Urothelium cell line (cell line): ENCODE data around the gene GRK1.

ENCODE experiments used
- DNase-seq: peaks from one replicate; pipeline ENCODE4 v3.0.0; 2011; ENCODE audit warnings: low spot score, mixed read lengths
- FAIRE-seq: peaks from 2 replicates; lab custom pipeline; 2011; peaks lifted over from hg19 to GRCh38; lab: Jason Lieb, UNC

GRK1 gene

DNA sequence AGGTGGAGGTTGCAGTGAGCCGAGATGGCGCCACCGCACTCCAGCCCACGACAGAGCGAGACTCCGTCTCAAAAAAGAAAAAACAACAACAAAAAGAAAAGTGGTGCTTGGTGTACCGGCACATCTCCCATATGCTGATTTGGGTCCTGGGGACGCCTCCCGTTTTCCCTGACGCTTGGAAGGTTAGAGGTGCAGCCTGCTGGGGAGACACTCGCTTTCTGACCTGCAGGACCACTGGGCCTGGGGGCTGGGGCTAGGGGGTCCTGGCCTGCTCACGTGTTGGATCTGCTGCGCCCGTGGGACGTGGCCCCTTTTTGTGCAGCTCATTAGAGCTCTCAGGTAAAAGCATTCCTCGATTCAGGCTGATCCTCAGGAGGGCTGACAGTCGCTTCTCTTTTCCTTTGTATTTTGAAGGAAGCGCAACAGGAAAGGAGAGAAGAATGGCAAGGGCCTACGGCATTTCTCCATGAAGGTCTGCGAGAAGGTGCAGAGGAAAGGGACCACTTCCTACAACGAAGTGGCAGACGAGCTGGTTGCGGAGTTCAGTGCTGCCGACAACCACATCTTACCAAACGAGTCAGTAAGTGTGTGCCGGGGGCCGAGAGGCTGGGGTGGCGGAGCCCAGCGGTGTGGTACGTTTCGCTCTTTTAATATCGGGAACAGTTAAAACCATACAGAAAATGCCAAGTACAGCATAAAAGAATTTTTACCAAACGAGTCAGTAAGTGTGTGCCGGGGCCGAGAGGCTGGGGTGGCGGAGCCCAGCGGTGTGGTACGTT lies 34.1 kb upstream of the GRK1 start:
- DNase-seq (no peak), FAIRE-seq (no peak)

DNA sequence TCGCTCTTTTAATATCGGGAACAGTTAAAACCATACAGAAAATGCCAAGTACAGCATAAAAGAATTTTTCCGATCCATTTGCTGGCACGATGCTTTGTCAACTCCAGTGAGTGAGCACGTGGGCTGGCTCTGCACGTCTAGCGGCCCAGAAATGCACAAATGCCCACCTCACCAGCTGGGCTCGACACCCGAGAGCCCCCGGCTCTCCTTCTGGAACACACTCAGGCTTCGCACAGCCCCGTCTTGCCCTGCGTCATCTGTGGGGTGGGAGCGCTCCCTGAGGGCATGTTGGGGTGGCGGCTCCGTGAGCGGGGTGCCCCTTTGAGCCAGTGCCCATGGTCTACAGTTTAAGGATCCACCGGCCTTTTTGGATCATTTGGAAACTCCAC lies 33.5 kb upstream of the GRK1 start:
- FAIRE-seq (no peak), DNase-seq (no peak)

DNA sequence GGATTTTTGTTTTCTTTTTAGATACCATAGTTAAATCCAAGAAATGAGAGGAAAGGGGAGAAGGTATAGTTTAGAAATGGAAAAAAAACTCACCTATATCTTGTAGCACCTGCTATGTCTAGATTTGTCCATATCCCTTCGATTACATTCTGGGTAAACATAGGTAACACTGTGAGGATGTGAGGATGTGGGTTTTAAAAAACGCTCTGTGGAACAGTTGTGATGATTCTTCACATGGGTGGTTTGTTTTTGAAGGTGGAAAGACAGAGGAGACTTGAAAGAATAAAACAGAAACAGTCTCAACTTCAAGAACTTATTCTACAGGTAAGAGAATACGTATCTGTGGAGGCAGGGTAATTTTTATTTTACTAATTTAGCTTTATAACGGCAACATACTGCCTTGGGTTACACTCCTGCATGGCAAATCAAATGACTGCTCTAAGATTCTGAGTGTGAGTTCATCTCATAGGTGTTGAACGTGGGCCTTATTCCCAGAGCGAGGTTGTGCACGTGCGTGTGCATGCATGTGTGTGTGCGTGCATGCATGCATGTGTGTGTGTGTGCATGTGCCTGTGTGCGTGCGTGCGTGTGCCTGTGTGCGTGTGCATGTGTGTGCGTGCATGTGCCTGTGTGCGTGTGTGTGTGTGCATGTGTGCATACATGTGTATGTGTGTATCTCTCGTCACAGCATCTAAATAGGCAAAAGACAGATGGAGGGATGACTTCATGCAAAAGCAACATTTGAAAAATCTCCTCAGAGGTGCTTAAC lies 32.6 kb upstream of the GRK1 start:
- FAIRE-seq (peak; percentile 88), DNase-seq (no peak)

DNA sequence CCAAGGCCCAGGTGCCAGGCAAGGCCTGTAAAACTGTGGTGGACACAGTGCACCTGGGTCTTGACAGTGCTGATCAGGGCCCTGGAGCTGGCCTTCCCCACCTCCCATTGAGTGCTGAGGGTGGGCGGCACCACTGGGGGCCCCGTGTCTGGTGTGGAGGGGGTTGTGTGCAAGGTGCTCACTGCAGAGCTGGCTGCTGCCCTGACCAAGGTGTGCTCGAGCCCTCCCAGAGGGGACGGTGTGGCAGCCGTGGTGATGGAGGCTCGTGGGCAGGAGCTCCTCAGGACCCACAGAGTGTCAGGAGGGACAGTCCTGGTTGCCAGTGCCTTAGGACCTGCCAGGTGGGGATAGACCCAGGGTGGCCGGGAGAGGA lies 32.0 kb upstream of the GRK1 start:
- DNase-seq (no peak), FAIRE-seq (no peak)

DNA sequence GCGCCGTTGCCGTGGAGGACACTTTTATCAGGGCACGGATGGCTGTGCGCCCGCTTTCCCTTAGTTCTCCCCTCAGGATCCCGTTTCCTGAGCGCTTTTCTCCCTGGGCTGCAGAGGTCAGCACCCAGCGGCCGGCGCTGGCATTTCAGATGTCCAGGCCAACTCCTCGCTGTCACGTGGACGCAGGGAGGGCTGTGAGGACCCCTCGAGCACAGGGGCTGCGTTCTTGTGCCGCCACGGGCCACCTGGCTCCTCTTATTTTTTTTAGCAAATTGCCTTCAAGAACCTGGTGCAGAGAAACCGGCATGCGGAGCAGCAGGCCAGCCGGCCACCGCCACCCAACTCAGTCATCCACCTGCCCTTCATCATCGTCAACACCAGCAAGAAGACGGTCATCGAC lies 31.3 kb upstream of the GRK1 start:
- FAIRE-seq (peak; percentile 42), DNase-seq (no peak)

DNA sequence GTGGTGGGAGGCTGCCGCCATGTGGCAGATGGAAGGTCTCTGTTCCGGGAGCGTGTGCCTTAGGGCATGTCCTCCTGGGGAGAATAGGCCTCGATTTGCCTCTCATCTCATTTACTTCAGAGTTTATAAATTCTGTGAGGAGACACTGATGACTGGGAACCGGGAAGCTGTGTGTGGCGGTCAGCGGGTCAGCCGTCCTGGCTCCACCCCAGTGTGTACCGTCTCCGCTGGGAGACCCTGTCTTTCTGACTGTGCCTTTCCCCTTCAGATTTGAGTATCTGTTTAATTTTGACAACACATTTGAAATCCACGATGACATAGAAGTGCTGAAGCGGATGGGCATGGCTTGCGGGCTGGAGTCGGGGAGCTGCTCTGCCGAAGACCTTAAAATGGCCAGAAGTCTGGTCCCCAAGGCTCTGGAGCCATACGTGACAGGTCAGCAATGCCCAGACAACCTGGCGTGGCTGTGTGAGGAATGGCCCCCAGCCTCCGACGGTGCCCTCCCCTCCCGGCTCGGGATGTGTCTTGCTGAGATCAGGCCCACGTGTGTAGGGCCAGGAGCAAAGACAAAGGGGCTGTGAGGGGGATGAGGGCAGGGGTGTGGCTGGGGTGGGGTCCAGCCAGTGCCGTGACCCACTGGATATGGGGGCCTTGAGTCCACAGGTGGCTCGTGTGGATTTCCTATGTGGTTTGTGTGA lies 30.6 kb upstream of the GRK1 start:
- no peak for FAIRE-seq
- no peak for DNase-seq

DNA sequence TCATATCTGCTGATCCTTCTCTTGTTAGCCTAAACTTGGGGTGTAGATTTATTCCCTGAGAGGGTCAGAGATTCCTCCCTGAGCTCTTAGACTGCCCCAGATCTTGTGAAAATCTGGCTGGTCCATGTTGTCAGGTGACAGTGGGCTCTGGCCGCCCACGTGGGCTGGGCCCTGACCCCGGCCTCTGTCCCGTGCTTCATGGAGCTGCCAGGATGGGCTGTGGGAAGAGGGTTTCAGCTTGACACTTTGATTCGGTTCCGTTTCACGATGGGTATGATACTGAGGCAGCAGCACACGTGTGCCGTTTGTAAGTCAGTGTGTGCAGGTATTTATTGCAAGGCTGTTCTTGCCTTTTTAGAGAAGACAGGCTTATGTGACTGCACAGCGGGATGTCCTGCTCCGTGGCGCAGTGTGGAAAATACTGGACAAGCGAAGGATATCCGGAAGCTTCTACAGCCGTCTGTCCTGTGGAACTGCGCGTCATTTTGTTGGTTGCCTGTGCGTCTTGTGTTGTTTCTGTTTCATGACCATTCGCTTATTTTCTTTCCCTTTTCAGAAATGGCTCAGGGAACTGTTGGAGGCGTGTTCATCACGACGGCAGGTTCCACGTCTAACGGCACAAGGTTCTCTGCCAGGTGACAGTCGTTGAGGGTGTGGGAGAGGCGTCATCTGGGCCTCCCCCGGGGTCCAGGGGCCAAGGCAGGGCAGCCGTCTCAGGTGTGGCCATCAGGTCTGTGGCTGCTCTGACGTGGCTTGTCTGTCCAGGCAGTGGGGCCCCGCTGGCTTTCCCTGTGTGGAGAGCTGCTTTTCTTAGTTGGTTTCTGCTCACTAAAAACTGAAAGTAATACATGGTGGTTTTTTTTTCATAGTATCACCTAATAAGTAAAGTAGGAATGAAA lies 29.5 kb upstream of the GRK1 start:
- DNase-seq (no peak), FAIRE-seq (no peak)

DNA sequence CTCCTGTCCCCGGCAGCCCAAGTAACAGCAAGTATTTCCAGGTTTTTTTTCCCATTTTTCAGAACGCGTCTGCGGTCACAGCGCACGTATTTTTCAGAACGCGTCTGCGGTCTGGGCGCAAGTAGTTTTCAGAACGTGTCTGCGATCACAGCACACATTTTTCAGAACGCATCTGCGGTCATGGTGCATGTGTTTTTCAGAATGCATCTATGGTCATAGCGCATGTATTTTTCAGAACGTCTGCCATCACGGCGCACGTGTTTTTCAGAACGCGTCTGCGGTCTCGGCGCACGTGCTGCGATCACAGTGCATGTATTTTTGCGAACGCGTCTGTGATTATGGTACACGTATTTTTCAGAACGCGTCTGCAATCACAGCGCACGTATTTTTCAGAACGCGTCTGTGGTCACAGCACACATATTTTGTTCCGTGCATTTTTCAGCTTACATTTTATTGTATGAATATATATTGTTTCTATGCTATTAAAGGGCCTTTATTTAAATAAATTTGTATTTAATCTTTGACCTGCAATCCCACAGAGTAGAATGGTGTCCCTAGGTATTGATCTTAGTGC lies 28.8 kb upstream of the GRK1 start:
- FAIRE-seq (no peak), DNase-seq (no peak)

DNA sequence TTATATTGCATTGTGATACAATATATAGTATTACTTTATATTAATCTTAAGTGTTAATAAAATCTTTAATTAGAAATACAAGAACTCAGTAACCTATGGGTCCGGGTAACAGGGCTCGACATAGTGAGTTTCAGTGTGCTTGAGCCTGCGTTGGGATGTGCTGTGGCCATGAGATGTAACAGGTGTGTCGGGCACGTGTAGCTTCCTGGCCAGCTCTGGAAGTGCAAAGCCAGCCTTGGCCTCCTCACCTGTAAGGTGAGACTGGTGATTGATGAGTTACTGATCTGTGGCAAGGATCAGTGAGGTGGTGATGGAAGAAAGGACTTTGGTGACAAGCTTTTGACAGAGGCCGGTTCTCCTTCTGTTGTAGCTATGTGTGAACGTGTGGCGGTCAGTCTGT lies 28.2 kb upstream of the GRK1 start:
- no peak for DNase-seq
- no peak for FAIRE-seq

DNA sequence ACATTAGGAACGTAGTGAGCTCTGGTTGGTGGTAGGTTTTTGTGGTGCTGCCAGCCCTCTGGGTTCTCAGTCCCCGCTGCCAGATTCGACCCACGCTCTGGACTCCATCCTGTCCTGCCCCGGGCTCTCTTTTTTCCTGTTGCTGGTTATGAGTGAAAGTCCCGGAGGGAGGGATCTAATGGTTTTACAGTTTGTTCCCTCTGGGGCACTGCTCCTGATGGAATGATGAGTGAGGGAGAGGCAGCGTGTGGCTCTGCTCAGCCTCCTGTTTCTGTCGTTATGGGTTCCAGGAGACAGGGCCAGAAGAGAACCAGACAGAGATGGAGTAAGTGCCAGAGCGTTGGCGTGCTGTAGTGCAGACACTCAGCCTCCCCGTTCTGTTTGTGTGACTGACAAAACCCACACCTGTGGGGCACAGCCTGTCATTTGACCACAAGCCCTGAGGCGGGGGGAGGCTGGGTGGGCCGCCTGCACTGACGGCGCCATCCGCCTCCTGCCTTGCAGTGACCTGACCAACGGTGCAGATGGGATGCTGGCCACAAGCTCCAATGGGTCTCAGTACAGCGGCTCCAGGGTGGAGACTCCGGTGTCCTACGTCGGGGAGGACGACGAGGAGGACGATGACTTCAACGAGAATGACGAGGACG lies 27.3 kb upstream of the GRK1 start:
- DNase-seq, result no peak
- FAIRE-seq, result no peak

DNA sequence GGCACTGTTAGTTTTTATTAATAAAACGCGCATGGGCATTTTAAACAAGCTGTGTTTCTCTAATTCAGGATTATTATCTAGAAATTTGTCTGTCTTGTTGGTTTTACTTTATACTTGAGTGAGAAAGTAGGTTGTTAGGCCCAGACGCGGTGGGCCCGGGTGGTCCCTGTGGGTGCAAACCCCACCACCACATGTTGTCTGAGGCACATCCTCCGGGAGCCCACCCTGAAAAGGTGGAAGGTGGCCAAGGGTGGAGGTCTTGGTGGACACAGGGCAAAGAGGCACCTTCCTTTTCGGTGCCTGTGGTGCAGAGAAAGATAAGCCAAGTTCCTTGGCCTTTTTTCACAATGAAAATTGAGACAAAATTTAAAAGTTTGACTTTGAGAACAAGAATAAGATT lies 25.6 kb upstream of the GRK1 start:
- FAIRE-seq, result no peak
- DNase-seq, result no peak

DNA sequence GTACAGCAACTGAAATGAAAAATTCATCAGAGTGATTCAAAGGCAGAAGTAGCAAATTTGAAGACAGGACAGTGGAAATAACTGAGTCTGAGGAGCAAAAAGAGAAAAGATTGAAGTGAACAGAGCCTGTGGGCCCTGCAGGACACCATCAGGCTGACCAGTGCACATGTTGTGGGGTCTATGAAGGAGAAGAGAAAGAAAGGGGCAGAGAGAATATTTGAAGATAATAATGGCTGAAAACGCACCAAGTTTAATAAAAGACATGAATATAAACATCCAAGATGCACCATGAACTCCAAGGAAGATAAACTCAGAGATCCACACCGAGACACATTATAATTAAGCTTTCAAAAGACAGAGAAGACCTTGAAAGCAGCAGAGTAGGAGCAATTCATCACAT lies 24.5 kb upstream of the GRK1 start:
- FAIRE-seq (no peak), DNase-seq (no peak)

DNA sequence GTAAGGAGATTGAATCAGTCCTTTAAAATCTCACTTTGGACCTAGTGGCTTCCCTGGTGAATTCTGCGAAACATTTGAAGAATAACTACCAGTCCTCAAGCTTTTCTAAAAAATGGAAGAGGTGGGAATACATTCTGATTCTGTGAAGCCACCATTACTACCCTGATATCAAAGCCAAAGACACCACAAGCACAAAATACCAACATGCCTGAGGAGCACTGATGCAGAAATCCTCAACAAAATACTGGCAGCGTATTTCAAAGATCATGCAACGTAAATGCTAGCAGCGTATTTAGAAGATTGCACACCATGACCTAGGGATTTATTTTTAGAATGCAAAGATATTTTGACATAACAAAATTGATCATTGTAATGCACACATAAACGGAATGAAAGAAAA lies 23.4 kb upstream of the GRK1 start:
- DNase-seq, result no peak
- no peak for FAIRE-seq

DNA sequence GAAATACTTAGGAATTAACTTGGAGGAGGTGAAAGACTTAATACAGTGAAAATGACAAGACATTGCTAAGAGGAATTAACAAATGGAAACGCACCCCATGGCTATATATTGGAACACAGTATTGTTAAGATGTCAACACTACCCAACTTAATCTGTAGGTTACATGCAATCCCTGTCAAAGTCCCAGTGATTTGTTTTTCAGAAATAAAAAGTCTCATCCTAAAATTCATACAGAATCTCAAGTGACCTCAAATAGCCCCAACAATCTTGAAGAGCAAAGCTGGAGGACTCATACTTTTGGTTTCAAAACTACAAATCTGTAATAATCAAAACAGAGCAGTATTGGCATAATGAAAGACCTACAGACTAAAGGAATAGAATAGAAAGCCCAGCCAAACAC lies 22.2 kb upstream of the GRK1 start:
- DNase-seq, result no peak
- no peak for FAIRE-seq

DNA sequence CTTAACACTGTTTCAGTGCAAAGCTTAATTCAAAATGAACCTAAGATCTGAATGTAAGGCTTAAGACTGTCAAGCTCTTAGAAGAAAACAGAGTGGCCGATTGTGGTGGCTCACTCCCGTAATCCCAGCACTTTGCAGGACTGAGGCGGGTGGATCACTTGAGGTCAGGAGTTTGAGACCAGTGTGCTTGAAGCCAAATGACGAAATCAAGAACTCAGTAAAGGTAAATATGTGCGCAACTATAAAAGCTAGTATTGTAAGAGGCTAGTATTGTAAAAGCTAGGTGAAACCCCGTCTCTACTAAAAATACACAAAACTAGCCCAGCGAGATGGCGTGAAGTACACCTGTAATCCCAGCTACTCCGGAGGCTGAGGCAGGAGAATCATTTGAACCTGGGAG lies 21.7 kb upstream of the GRK1 start:
- DNase-seq, result no peak
- FAIRE-seq, result no peak

DNA sequence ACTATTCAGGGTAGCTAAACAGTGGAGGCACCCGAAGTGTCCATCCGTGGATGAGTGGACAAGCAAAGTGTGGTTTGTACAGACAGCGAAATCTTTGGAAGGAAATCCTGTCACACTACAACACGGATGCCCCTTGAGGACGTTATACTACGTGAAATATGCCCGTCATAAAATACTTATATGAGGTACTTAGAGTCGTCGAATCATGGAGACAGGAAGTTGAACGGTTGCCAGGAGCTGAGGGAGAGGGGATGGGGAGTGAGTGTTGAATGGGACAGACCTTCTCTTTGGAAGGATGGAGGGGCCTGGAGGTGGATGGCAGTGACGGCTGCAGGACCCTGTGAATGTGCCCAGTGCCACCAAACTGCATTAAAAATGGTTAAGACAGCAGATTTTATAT lies 20.6 kb upstream of the GRK1 start:
- FAIRE-seq (peak; percentile 27), DNase-seq (no peak)

DNA sequence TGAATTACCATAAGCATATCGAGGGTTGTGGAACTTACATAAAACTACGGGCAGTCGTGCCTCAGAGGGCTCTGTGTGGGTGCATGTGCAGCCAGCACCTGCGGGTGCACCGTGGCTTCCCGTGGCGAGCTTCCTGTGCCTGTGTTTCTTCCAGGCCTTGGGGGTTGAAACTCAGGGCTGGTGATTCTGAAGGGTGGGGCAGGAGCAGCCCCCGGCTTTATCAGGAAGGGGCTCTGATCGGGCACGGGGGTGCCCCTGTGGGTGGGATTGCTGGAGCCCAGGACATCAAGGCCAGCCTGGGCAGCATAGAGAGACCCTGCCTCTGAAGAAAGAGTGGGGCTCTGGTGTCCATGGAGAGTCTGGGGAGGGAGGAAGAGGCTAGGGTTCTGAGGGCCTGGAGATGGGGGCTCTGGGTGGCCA lies 20.1 kb upstream of the GRK1 start:
- DNase-seq, result no peak

DNA sequence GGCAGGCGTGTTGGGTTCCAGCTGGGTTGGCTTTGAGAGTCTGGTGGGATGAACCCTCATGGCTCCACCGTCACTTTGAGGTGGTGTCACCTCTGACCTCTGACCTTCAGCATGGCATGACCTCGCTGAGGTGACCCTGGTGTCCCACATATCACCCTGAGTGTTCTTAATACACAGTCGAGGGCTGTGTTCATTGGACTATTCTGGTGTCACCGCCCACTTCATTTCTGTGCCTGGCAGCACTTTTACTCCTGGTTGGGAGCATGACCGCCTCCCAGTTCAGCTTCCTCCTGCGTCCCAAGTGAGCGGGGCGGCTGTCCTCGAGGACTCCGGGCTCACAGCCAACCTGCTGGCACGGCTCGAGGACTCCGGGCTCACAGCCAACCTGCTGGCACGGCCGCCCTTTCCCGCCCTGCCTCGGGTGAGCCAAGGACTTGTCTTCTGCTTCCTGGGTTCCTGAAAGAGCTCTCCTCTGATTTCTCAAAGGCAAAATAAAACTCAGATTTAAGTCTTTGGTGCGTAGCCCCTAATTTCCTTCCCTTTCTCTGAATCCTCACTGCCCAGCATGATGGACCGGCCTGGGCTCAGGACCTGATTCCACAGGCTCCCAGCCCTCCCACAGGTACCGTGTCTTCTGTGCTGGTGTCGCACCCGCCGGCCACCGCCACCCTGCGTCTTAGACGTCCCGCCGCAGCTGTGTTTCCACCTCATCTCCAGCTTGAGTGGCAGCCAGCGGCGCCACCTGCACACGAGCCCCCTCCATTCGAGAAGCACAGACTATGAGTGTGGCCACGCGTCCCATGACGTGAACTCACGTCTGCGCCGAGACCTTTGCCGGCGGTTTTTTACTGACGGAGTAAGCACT lies 19.4 kb upstream of the GRK1 start:
- peak; percentile 94 for FAIRE-seq

More for the DNA sequence above, 20.1 kb upstream of the GRK1 start:
- FAIRE-seq, result no peak

DNA sequence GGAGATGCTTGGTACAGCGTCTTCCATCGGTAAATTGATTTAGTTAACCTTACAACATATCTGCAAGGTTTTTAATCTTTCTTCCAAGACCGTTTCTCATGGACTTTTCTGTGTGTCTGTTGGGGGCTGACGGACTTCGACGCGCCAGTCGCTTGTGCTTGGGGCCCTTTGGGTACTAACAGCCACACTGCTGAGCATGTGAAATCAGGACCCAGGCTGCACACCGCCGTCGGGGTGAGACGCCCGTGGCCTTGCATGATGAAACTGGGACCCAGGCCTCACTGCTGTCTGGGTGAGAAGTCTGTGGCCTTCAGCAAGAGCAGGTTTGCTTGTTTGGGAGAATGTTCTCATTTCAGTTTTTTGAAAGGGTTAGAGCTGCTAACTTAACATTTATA lies 18.8 kb upstream of the GRK1 start:
- FAIRE-seq (no peak), DNase-seq (no peak)

More for the DNA sequence above, 19.4 kb upstream of the GRK1 start:
- peak; percentile 83 for DNase-seq
